Heart left ventricle (tissue), 13 donors: ENCODE measurements around the gene STK25.

Source experiments
- CTCF ChIP-seq, 12 donors: fragments of 200-600 bp; sonication (generic) in 4 of 12; IDR thresholded peaks; one replicate each; pipeline versions ENCODE4 v1.5.0 to v1.8.0; 2018 to 2022; ENCODE audit warnings: antibody characterized with exemption in 12 of 12, mild to moderate bottlenecking in 5 of 12
- POLR2A ChIP-seq, 2 donors: fragments of 450-650 bp; IDR thresholded peaks; one replicate each; pipeline ENCODE4 v1.6.1; 2017; ENCODE audit warnings: antibody characterized with exemption in 2 of 2, mild to moderate bottlenecking in 2 of 2, moderate library complexity in 2 of 2
- donor health status: ischemic (EF 13 %, LVEDD 7.1; RV severe dilation, severe dysfunction).
- donor health status: DM: no; HTN: yes; CAD: no.
- donor health status: DM: no; HTN: no; CAD: no.
- donor health status: ischemic (EF 25% LVEDD 6.9; RV normal size, moderate dysfunction).
- donor health status: ischemic (EF 25% LVEDD 5.7; RV mildly dilated, moderate dysfunction).
- donor health status: ischemic (EF 35%, LVEDD 5.7; RV mildly dilated, moderate dysfunction).
- donor health status: nonischemic (EF 11% LVEDD 7.7; RV severe dilation, severe dysfunction).
- donor health status: DM: yes; HTN: yes; CAD: no.
- donor health status: PGD.
- donor health status: ischemic (EF 29% LVEDD 5.4; RV normal size, mild dysfunction).
- donor health status: nonischemic (EF 23%, LVEDD 6.1; RV moderate dilation, normal function).

GRCh38 chr2:241532168-241532567, 23.8 kb upstream of the STK25 start:
- TF ChIP-seq CTCF (IDR thresholded peaks at IDR 0.05) (no peak), POLR2A (IDR thresholded peaks at IDR 0.05) (no peak)
